NCI-H2196 (cell line): ENCODE measurements around the gene CDC34.

Experiments
- DNase-seq: peaks from one replicate; lab custom pipeline; 2025; ENCODE audit not compliant: unreplicated experiment; lab: John Stamatoyannopoulos, UW

CDC34 gene

GRCh38 chr19:497491-497868, 34.1 kb upstream of the CDC34 start:
- DNase-seq: no peak

- no peak for DNase-seq
Observed at GRCh38 chr19:497869-498510, 33.6 kb upstream of the CDC34 start.

GRCh38 chr19:498511-498891, 33.1 kb upstream of the CDC34 start:
- DNase-seq: no peak

DNA sequence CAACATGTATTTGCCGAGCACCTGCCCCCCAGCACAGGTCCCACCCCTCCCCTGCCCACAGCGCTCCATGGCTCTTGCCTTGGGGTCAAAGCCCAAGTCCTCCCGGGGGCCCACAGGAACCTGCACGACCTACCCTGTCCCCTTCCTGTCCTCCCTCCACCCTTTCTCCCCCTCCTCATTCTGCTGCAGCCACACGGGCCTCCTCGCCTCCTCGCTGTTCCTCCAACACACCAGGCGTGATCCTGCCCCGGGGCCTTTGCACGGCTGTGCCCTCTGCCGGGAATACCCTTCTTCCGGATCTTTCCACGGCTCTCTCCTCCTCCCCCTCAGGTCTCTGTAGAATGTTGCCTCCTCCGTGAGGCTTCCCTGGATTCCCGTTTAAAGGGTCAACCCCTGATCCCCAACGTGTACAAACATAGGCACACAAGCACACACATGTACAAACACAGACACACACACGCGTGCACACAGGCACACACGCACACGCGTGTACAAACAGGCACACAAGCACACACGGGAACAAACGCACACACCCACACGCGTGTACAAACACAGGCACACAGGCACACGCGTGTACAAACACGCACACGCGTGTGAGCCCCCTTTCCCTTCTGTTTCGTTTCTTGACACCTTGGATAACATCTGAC, 32.5 kb upstream of the CDC34 start:
- no peak for DNase-seq

GRCh38 chr19:501646-502045, 29.9 kb upstream of the CDC34 start:
- DNase-seq: no peak

DNA sequence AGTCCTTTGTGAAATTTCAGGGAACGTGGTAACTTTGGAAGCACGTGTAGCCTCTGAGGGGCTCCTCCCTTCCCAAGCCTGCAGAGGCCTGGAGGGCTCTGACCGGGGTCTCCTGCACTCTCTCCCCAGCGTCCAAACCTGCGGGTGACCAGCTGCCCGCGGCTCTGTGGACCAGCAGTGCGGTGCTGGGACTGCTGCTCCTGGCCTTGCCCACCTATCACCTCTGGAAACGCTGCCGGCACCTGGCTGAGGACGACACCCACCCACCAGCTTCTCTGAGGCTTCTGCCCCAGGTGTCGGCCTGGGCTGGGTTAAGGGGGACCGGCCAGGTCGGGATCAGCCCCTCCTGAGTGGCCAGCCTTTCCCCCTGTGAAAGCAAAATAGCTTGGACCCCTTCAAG, 26.9 kb upstream of the CDC34 start:
- DNase-seq: no peak

- peak; percentile 99 for DNase-seq
Observed at GRCh38 chr19:506404-507285, 24.9 kb upstream of the CDC34 start.

GRCh38 chr19:507286-508203, 24.0 kb upstream of the CDC34 start, which contains the start of gene TPGS1:
Gene TPGS1, plus strand, starts transcription at chr19:507497. Its CDS starts 10 bp downstream, at chr19:507507.
- DNase-seq: peak; percentile 83

DNA sequence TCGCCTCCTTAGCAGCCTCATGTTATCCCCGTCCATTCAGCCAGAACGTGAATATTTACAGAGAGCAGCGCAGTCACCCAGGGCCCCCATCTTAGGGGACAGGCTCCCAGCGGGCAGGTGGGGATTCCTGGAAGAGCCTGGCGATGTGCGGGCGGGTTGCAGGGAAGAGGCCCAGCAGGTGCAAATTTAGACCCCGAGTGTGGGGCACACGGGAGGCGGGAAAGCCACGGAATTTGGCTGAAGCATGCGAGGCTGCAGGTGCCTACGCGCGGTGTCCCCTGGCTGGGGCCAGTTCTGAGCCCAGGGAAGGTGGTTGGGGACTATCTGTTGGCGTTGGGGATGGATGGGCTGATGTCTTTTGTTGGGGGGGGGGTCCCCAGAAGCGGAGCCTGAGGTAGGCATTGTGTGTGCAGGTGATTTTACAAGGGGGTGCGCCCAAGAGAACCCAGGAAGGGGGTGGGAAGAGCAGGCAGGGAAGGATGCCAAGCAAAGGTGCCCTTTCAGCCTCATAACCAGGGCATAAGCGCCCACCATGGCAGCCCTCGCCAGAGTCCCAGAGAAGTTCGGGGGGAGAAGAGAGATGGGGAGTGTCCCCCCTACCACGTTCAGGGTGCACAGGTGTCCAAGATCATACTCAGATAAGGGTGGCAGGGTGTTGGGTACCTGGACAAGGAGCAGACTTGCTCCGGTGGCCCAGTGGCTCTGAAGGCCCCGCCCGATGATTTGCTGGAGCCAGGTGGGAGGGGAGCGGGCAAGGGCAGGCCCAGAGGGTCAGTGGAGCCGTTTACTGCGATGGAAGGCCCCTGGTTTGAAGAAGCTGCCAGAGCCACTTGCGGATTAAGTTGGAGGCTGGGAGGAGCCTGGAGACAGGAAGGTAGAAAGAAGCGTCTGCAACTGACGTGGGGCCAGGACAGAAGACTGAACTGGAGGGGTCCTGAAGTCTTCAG, 23.1 kb upstream of the CDC34 start:
- no peak for DNase-seq

DNA sequence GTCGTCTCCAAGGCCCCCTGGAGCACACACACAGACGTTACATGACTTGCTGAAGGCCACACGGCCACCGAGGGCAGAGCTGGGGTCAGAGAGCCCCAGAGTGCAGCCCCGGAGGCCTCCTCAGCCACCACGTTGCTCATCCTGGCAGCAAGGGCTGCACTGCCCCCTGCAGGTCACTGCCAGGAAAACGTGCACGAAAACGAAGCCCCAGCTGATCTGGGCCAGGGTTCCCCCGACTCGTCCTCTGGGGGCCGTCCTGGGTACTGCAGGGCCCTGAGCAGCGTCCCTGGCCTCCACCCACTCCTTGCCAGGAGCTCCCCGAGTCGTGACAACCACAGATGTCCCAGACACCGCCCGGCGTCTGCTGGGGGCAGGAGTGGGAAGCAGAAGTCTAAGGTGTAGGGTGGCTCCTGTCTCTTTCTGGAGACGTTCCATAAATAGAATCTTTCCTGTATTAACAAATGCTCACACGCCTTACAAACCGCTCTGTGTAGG, 20.9 kb upstream of the CDC34 start:
- DNase-seq: peak; percentile 91

- peak; percentile 89 for DNase-seq
Observed at GRCh38 chr19:511101-511851, 20.3 kb upstream of the CDC34 start.

- no peak for DNase-seq
Observed at GRCh38 chr19:512547-513365, 18.8 kb upstream of the CDC34 start.

- DNase-seq: no peak
Observed at GRCh38 chr19:513368-514165, 18.0 kb upstream of the CDC34 start.

DNA sequence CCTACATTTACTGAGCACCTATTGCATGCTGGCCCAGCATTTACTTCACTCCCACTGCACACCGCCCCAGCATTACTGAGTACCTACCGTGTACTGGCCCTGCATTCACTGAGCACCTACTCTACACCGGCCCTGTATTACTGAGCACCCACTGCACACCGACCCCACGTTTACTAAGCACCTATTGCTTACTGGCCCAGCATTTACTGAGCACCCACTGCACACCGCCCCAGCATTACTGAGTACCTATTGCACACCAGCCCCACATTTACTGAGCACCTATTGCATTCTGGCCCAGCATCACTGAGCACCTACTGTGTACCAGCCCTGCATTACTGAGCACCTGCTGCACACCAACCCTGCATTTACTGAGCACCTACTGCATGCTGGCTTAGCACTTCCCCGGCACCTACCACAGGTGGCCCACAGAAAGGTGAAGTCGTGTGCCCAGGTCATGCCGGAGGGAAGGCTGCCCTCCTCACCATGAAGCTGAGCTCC, 17.3 kb upstream of the CDC34 start:
- DNase-seq: no peak

DNA sequence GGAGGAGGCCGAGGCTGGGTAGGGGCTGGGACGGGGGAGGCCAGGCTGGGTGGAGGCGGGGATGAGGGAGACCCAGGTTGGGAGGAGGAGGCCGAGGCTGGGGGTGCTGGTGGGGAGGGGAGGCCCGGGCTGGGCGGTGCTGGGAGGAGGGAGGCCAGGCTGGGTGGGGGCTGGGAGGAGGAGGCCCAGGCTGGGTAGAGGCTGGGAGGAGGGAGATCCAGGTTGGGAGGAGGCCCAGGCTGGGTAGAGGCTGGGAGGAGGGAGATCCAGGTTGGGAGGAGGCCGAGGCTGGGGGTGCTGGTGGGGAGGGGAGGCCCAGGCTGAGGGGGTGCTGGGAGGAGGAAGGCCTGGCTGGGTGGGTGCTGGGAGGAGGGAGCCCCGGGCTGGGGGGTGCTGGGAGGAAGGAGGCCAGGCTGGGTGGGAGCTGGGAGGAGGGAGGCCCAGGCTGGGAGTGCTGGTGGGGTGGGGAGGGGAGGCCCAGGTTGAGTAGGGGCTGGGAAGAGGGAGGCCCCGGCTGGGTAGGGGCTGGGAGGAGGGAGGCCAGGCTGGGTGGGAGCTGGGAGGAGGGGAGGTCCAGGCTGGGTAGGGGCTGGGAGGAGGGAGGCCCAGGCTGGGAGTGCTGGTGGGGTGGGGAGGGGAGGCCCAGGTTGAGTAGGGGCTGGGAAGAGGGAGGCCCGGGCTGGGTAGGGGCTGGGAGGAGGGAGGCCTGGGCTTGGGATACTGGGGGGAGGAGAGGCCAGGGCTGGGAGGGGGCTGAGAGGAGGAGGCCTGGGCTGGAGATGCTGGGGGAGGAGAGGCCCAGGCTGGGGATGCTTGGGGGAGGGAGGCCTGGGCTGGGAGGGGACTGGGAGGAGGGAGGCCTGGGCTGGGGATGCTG, 13.6 kb upstream of the CDC34 start:
- DNase-seq: no peak

- DNase-seq: no peak
Observed at GRCh38 chr19:518598-519231, 12.8 kb upstream of the CDC34 start.
